Measurements from ENCODE around the gene RABGAP1.

The RABGAP1 gene

GRCh38 chr9:123111427-123112014 lies 170.7 kb downstream of the RABGAP1 start:
- H3K4me3 ChIP-seq (replicated peaks; ENCODE audit: insufficient read depth, low read length), result no peak overlapping the region
- no peaks in the 10 kb centered on the region for H3K27me3 ChIP-seq (ENCODE audit: insufficient read depth, poor library complexity, severe bottlenecking)
- no peak overlapping the region for H3K27ac ChIP-seq (replicated peaks)
- TF ChIP-seq CTCF (IDR thresholded peaks at IDR 0.05; ENCODE audit: insufficient read depth, low read length) (no peak), POLR2AphosphoS5 (IDR thresholded peaks at IDR 0.05; ENCODE audit: low read depth) (no peak), GABPA (IDR thresholded peaks at IDR 0.05; ENCODE audit: low read depth) (no peak), REST (IDR thresholded peaks at IDR 0.05; ENCODE audit: insufficient replicate concordance, low read depth) (no peak), SPI1 (IDR thresholded peaks at IDR 0.05; ENCODE audit: borderline replicate concordance, low read depth) (no peak)
- DNase-seq (ENCODE audit: low read depth in 1 of 2, low spot score in 1 of 2), result no peak

- no peak overlapping the region for H3K4me3 ChIP-seq (replicated peaks; ENCODE audit: insufficient read depth, low read length)
- DNase-seq (ENCODE audit: low read depth in 1 of 2, low spot score in 1 of 2), result no peak
- no peaks in the 10 kb centered on the region for H3K27me3 ChIP-seq (ENCODE audit: insufficient read depth, poor library complexity, severe bottlenecking)
- no peak overlapping the region for H3K27ac ChIP-seq (replicated peaks)
- TF ChIP-seq CTCF (IDR thresholded peaks at IDR 0.05; ENCODE audit: insufficient read depth, low read length) (no peak), POLR2AphosphoS5 (IDR thresholded peaks at IDR 0.05; ENCODE audit: low read depth) (no peak), REST (IDR thresholded peaks at IDR 0.05; ENCODE audit: insufficient replicate concordance, low read depth) (no peak), GABPA (IDR thresholded peaks at IDR 0.05; ENCODE audit: low read depth) (no peak)
Observed at GRCh38 chr9:123112015-123112975, 171.5 kb downstream of the RABGAP1 start.

GRCh38 chr9:123113185-123113584 lies 172.4 kb downstream of the RABGAP1 start:
- no peak overlapping the region for H3K4me3 ChIP-seq (replicated peaks; ENCODE audit: insufficient read depth, low read length)
- no peak overlapping the region for H3K27ac ChIP-seq (replicated peaks)
- H3K27me3 ChIP-seq (ENCODE audit: insufficient read depth, poor library complexity, severe bottlenecking), result no peaks in the 10 kb centered on the region
- TF ChIP-seq POLR2AphosphoS5 (IDR thresholded peaks at IDR 0.05; ENCODE audit: low read depth) (no peak), GABPA (IDR thresholded peaks at IDR 0.05; ENCODE audit: low read depth) (no peak), SPI1 (IDR thresholded peaks at IDR 0.05; ENCODE audit: borderline replicate concordance, low read depth) (no peak), REST (IDR thresholded peaks at IDR 0.05; ENCODE audit: insufficient replicate concordance, low read depth) (no peak), CTCF (IDR thresholded peaks at IDR 0.05; ENCODE audit: insufficient read depth, low read length) (no peak)
- no peak for DNase-seq (ENCODE audit: low read depth in 1 of 2, low spot score in 1 of 2)

Data from HL-60 (cell line).